ENCODE results near the gene P2RX3.
"Not testable (repeated sequence)": the region's sequence is repeated elsewhere in the genome, so short reads cannot be mapped to it uniquely, and the experiment has no call there.

The P2RX3 gene

GRCh38 chr11:57331720-57332119 is 6.4 kb upstream of the P2RX3 start:
- no peak for DNase-seq (ENCODE audit: extremely low spot score)
- ChIA-PET CTCF (interaction anchor here (0.6 to 3.6 kb wide), 6 partner anchors 9 to 491 kb away, joined by 3 to 15 read pairs (median 5); no protein-coding TSS in a partner anchor), POLR2A (no interaction called here)
- no peak for TF ChIP-seq CTCF (IDR thresholded peaks at IDR 0.05; ENCODE audit: control extremely low read depth, extremely low read depth, low read depth, missing control alignments)

GRCh38 chr11:57332694-57333440 is 5.3 kb upstream of the P2RX3 start:
- TF ChIP-seq CTCF (IDR thresholded peaks at IDR 0.05; ENCODE audit: control extremely low read depth, extremely low read depth, low read depth, missing control alignments) = no peak
- ChIA-PET CTCF (interaction anchor here (1.0 to 3.6 kb wide), 3 partner anchors 13 to 128 kb away, joined by 4 to 15 read pairs (median 6); partner anchors contain the start of gene RTN4RL2), POLR2A (no interaction called here)
- DNase-seq (ENCODE audit: extremely low spot score) = no peak

- ChIA-PET CTCF (interaction anchor here (0.8 to 3.7 kb wide), 7 partner anchors 8 to 141 kb away, joined by 3 to 28 read pairs (median 4); no protein-coding TSS in a partner anchor), POLR2A (interaction anchor here (1.4 kb wide), 2 partner anchors 10 to 17 kb away, joined by 4 to 10 read pairs; partner anchors contain the start of gene TNKS1BP1)
- TF ChIP-seq CTCF (IDR thresholded peaks at IDR 0.05; ENCODE audit: control extremely low read depth, extremely low read depth, low read depth, missing control alignments) = no peak
- DNase-seq (ENCODE audit: extremely low spot score) = no peak
These were observed 3.2 kb upstream of the P2RX3 start for GRCh38 chr11:57335023-57335342.

- CTCF ChIA-PET = interaction anchor here (0.8 to 3.7 kb wide), 9 partner anchors 9 to 141 kb away, joined by 3 to 28 read pairs (median 4); no protein-coding TSS in a partner anchor
- POLR2A ChIA-PET = interaction anchor here (1.4 kb wide), 2 partner anchors 10 to 18 kb away, joined by 4 to 10 read pairs; partner anchors contain the start of gene TNKS1BP1
- peak; percentile 92 for DNase-seq (ENCODE audit: extremely low spot score)
- peak; percentile 22 for TF ChIP-seq CTCF (IDR thresholded peaks at IDR 0.05; ENCODE audit: control extremely low read depth, extremely low read depth, low read depth, missing control alignments)
These were observed 2.6 kb upstream of the P2RX3 start, which contains the start of gene SSRP1 for GRCh38 chr11:57335343-57336110. Gene SSRP1 (minus strand): TSS chr11:57335892. CDS start chr11:57335121, 771 bp downstream.

- ChIA-PET CTCF (interaction anchor here (1.0 to 3.7 kb wide), 9 partner anchors 9 to 192 kb away, joined by 3 to 28 read pairs (median 4); no protein-coding TSS in a partner anchor), POLR2A (interaction anchor here (1.4 kb wide), 2 partner anchors 11 to 19 kb away, joined by 4 to 10 read pairs; partner anchors contain the start of gene TNKS1BP1)
- DNase-seq (ENCODE audit: extremely low spot score) = no peak
- TF ChIP-seq CTCF (IDR thresholded peaks at IDR 0.05; ENCODE audit: control extremely low read depth, extremely low read depth, low read depth, missing control alignments) = no peak
These were observed 2.0 kb upstream of the P2RX3 start for GRCh38 chr11:57336111-57336666.

- DNase-seq (ENCODE audit: extremely low spot score); POLR2A ChIA-PET: not testable (repeated sequence)
- CTCF ChIA-PET = interaction anchor here (1.0 to 3.7 kb wide), 8 partner anchors 9 to 191 kb away, joined by 3 to 28 read pairs (median 4); no protein-coding TSS in a partner anchor
These were observed 1.3 kb upstream of the P2RX3 start for GRCh38 chr11:57336856-57337255.
